MG63 (cell line): Measurements from ENCODE around the gene INTS4. TPM values are rescaled to one million over a fixed set of nuclear protein-coding genes. Genes with fewer than 3 reads are reported as not detected.
"Not testable (repeated sequence)": the region's sequence is repeated elsewhere in the genome, so short reads cannot be mapped to it uniquely, and the experiment has no call there.

Experiments
- DNase-seq: peaks from one replicate; pipeline ENCODE4 v3.0.0-alpha.2; 2020
- H3K27me3 ChIP-seq: fragments of 250-450 bp; sonication (Bioruptor Pico); 2 replicates; pipeline ENCODE4 v1.5.1; 2020; ENCODE audit warnings: mild to moderate bottlenecking, moderate library complexity
- H3K36me3 ChIP-seq: fragments of 250-450 bp; sonication (Bioruptor Pico); 2 replicates; pipeline ENCODE4 v1.5.1; 2020; ENCODE audit warnings: mild to moderate bottlenecking, moderate library complexity
- H3K4me3 ChIP-seq: fragments of 250-450 bp; sonication (Bioruptor Pico); 2 replicates; pipeline ENCODE4 v1.5.1; 2020; ENCODE audit warnings: mild to moderate bottlenecking, moderate library complexity
- H3K9me3 ChIP-seq: fragments of 250-450 bp; sonication (Bioruptor Pico); 2 replicates; pipeline ENCODE4 v1.5.1; 2020; ENCODE audit warnings: mild to moderate bottlenecking, moderate library complexity
- total RNA-seq: library from RNA; depleted of rRNA; stranded (reverse); fragments of >200 nt; shearing (Covaris generic); gene quantifications from 2 replicates; pipeline ENCODE4 v1.2.3, GENCODE V29; 2014; ENCODE audit warnings: low replicate concordance; rRNA removed

Gene INTS4
- total RNA-seq, 1 experiment from 2014 or later: 11.0 TPM

DNA sequence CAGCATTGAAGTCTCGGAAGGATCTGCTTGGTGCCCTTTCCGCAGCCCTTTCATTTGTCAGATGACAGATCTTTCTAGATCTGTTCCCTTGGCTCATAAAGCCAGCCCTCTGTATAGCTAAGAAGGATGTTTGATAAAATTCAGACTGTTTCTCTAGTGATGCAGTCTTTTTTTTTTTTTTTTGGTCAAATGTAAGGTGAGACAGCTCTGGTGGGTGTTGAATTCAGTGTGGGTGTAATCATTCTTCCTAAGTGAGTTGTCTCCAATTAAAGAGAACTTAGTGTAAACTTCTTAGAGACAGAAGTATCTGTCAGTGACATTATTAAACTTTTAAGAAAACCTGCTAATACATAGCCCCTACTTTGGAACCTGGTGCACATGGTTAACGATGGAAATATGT is 120.3 kb downstream of the INTS4 start:
- Histone ChIP-seq H3K4me3 (no peak overlapping the region), H3K36me3 (peaks cover 26% of the 10 kb centered on the region), H3K9me3 (no peaks in the 10 kb centered on the region), H3K27me3 (no peaks in the 10 kb centered on the region)
- no peak for DNase-seq

DNA sequence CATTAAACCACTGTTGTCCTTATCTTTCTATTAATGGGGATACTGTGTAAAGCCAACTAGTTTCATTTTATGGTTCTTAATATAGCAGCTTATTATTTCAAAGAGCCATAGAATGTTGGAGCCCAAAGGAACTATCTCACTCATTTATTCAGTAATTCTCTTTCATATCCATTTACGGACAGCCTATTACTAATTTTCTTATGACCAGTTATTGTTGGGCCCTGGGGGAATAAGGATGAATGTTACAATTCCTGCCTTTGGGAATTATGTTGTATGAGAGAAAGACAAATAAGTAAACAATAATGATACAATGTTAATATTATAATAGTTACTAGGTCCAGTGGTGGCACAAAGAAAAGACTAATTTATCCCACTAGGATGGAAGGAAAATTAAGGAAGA is 121.1 kb downstream of the INTS4 start:
- DNase-seq: no peak
- no peak overlapping the region for H3K4me3 ChIP-seq
- no peaks in the 10 kb centered on the region for H3K9me3 ChIP-seq
- H3K27me3 ChIP-seq: no peaks in the 10 kb centered on the region
- peaks cover 18% of the 10 kb centered on the region for H3K36me3 ChIP-seq

DNA sequence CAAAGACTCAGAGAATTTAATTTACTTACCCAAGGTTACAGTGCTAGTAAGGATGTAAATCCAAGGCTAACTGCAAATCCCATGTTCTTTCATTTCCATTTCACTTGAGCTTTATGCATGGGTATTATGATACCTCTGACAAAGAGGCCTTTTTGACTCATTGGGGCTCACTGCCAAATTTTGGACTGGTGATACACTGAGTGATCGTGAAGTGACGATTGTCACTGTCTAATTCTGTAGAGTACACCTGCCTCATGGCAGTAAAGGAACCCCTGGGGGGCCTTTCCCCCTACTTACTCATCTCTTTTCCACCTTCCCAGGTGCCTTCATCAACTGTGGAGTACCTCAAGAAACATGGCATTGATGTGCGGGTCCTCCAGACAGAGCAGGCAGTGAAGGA is 122.6 kb downstream of the INTS4 start:
- Histone ChIP-seq H3K36me3 (peaks cover 10% of the 10 kb centered on the region), H3K27me3 (no peaks in the 10 kb centered on the region), H3K4me3 (no peak overlapping the region), H3K9me3 (no peaks in the 10 kb centered on the region)
- no peak for DNase-seq

DNA sequence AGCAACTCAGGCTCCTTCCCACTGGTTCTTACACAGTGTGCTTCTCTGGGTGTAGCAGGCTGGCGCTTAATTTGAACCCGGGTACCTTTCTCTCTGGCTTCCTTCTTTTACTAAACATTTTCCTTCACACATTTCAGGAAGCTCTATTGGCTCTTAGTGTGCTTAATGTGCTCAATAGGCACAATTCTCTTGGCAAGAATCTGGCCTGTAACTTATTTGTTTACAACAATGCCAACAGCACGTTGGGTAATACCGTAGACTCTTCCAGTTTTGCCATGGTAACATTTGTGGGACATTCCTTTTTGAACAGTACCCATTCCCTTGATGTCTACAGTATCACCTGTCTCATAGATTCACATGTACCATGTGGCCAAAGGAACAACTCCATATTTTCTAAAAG is 125.7 kb downstream of the INTS4 start:
- no peaks in the 10 kb centered on the region for H3K9me3 ChIP-seq
- no peak for DNase-seq

DNA sequence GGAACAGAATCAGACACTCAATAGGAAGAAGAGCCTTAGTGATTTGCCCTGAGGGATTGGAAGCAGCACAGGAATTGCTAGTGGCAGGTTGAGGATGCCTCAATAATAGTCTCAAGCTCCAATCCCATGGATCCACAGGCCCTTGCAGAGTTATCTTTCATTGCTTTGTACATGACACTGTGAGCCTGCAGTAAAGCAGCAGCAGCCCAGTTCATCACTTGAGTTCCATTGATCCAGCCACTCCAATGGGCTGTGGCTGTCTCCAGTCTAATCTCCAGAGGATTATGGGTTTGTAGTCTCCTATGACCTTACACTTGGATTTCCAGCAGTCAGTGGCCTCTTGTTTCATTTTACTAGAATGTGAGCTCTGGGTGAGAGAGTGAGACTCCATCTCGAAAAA is 128.1 kb downstream of the INTS4 start:
- H3K27me3 ChIP-seq: no peaks in the 10 kb centered on the region
- DNase-seq: no peak
- H3K9me3 ChIP-seq: no peaks in the 10 kb centered on the region
- no peaks in the 10 kb centered on the region; the same call in 1 of the 2 replicates for H3K36me3 ChIP-seq
- H3K4me3 ChIP-seq: no peak overlapping the region

More for the DNA sequence above, 125.7 kb downstream of the INTS4 start:
- no peaks in the 10 kb centered on the region for H3K27me3 ChIP-seq
- H3K4me3 ChIP-seq: no peak overlapping the region
- peaks cover 5% of the 10 kb centered on the region for H3K36me3 ChIP-seq

DNA sequence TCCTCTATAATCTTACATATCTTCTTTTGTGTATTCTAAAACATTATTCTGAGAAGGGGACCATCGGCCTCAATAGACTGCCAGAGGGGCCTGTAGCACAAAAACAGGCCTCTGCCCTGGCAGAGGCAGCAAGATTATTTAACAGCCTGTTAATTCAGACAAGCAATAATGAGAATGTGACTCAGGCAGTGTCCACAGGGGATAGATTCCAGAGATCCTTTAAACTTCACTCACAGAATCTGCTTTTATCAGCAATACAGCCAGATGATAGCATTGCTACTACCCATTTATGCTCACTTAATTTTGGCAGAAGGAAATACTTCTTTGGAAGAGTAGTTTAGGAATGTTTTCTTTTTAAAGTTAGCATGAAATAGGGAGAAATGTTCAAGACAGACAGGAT is 128.7 kb downstream of the INTS4 start:
- Histone ChIP-seq H3K9me3 (no peaks in the 10 kb centered on the region), H3K4me3 (no peak overlapping the region), H3K36me3 (no peaks in the 10 kb centered on the region; the same call in 1 of the 2 replicates), H3K27me3 (no peaks in the 10 kb centered on the region)
- no peak for DNase-seq

DNA sequence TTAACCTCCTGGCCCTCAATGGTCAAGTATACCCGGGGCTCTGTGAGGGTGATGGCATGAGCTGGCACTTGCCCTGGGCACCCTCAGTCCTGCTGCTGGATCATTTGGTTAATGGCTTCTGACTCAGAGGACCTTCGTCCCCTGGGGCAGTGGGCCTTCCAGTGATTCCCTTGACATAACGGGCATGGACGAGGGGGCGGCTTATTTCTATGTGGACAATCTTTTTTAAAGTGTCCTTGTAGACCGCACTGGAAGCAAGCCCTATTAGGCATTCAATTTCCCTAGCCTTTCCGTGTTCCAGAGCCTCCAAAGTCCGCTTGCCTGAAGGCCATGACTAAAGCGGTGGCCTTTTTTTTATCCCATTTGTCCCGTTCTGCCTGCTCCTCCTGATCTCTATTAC is 133.0 kb downstream of the INTS4 start:
- not testable (repeated sequence) for DNase-seq, H3K4me3 ChIP-seq, H3K27me3 ChIP-seq, H3K36me3 ChIP-seq, H3K9me3 ChIP-seq

DNA sequence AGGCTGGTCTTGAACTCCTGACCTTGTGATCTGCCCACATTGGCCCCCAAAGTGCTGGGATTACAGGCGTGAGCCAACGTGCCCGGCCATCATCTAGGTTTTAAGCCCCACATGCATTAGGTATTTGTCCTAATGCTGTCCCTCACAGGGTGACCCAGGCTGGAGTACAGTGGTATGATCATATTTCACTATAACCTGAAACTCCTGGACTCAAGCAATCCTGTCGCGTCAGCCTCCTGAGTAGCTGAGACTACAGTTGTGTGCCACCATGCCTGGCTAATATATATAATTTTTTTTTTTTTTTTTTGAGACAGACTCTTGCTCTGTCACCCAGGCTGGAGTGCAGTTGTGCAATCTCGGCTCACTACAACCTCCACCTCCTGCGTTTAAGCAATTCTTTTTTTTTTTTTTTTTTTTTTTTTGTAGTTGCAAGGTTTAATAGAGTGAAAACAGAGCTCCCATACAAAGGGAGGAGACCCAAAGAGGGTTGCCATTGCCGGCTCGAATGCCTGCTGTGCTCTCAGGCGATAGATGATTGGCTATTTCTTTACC is 136.5 kb downstream of the INTS4 start:
- not testable (repeated sequence) for DNase-seq, H3K27me3 ChIP-seq, H3K4me3 ChIP-seq, H3K9me3 ChIP-seq
- H3K36me3 ChIP-seq: peaks cover 10% of the 10 kb centered on the region

DNA sequence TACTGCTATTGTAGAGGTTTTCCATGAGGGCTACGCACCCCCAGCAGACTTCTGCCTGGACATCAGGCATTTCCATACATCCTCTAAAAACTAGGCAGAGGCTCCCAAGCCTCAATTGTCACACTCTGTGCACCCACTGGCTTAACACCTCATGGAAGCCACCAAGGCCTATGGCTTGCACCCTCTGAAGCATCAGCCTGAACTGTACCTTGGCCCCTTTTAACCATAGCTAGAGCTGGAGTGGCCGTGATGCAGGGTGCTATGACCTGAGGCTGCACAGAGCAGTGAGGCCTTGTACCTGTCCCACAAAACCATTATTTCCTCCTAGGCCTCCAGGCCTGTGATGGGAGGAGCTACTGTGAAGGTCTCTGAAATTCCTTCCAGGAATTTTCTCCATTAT is 139.6 kb downstream of the INTS4 start:
- H3K36me3 ChIP-seq: peaks cover 14% of the 10 kb centered on the region
- H3K4me3 ChIP-seq: no peak overlapping the region
- no peak for DNase-seq
- H3K9me3 ChIP-seq: peaks cover 9% of the 10 kb centered on the region
- H3K27me3 ChIP-seq: no peaks in the 10 kb centered on the region

DNA sequence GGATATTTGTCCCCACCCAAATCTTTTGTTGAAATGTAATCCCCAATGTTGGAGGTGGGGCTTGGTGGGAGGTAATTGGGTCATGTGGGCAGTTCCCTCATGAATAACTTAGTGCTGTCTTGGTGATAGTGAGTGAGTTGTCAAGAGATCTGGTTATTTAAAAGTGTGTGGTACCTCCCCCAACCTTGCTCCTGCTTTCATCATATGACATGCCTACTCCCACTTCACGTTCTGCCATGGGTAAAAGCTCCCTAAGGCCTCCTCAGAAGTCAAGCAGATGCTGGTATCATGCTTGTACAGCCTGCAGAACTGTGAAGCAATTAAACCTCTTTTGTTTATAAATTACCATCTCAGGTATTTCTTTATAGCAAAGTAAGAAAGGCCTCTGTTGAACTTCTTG is 143.0 kb downstream of the INTS4 start:
- DNase-seq: no peak
- H3K36me3 ChIP-seq: peaks cover 12% of the 10 kb centered on the region
- H3K9me3 ChIP-seq: peaks cover 9% of the 10 kb centered on the region
- no peaks in the 10 kb centered on the region for H3K27me3 ChIP-seq
- H3K4me3 ChIP-seq: no peak overlapping the region

DNA sequence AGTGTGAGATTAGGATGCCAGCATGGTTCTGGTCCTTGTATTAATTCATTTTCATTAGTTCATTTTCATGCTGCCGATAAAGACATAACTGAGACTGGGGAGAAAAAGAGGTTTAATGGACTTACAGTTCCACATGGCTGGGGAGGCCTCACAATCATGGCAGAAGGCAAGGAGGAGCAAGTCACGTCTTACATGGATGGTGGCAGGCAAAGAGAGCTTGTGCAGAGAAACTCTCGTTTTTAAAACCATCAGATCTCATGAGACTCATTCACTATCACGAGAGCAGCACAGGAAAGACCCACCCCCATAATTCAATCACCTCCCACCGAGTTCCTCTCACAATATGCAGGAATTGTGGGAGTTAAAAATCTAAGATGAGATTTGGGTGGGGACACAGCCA is 150.8 kb downstream of the INTS4 start:
- not testable (repeated sequence) for H3K27me3 ChIP-seq, H3K4me3 ChIP-seq, DNase-seq, H3K36me3 ChIP-seq, H3K9me3 ChIP-seq

DNA sequence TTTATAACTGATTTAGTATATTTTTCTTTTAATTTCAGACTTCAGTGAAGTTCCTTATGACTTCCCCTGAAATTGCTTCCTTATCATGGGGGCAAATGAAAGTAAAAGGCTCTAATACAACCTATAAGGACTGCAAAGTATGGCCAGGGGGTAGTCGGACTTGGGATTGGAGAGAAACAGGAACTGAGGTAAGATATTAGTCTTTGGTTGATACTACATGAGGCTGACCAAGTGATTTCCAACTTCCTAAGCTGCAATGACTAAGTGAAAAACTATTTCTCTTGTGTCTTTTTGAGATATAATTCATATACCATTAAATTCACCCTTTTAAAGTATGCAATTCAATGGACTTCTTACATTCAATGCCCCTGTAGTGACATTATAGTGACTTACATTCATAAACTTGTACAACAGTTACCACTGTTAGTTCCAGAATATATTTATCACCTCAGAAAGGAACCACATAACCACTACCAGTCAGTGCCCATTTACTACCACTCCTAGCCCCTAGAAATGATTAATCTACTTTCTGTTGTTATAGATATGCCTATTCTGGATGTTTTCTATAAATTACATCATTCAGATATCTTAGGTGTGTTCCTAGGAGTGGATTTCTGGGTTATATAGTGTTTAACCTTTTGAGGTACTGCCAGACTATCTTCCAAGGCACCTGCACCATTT is 151.9 kb downstream of the INTS4 start:
- peaks cover 5% of the 10 kb centered on the region; the same call in 1 of the 2 replicates for H3K36me3 ChIP-seq
- H3K9me3 ChIP-seq: peaks cover 5% of the 10 kb centered on the region
- H3K27me3 ChIP-seq: no peaks in the 10 kb centered on the region
- no peak overlapping the region for H3K4me3 ChIP-seq
- no peak for DNase-seq

DNA sequence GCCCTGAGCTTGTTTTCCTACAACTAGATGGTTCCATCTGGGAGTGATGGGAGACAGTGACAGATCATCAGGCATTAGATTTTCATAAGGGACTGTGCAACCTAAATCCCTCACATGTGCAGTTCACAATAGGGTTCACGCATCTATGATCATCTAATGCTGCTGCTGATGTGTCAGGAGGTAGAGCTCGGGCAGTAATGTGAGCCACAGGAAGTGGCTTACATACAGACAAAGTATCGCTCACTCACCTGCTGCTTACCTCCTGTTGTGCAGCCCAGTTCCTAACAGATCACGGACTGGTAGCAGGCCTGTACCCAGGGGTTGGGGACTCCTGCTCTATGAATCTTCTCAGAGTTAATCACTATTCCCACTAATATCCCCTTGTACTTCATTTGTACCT is 161.2 kb downstream of the INTS4 start:
- Histone ChIP-seq H3K27me3 (no peaks in the 10 kb centered on the region), H3K4me3 (no peak overlapping the region)
- DNase-seq: no peak

DNA sequence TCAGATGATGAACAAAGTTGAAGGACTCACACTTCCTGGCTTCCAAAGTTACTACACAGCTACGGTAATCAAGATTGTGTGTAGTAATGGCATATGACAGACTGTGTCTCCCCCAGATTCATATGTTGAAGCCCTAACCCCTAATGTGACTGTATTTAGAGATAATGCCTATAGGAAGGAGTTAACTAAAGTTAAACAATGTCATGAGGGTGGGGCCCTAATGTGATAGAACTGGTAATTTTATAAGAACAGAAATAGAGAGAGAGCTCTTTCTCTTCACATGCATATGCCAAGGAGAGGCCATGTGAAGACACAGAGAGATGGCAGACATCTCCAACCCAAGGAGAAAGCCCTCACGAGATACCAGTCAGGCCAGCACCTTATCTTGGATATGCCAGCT is 165.5 kb downstream of the INTS4 start:
- Histone ChIP-seq H3K27me3 (no peaks in the 10 kb centered on the region), H3K4me3 (no peak overlapping the region), H3K9me3 (peaks cover 2% of the 10 kb centered on the region; the same call in 1 of the 2 replicates), H3K36me3 (no peaks in the 10 kb centered on the region)
- no peak for DNase-seq

More for the DNA sequence above, 161.2 kb downstream of the INTS4 start:
- H3K36me3 ChIP-seq: no peaks in the 10 kb centered on the region
- peaks cover 2% of the 10 kb centered on the region; the same call in 1 of the 2 replicates for H3K9me3 ChIP-seq

Other genes starting within 250 kb of the INTS4 start
- gene RSF1, start 173.9 kb downstream of the INTS4 start, total RNA-seq: 7.3 and 37.4 TPM in 2 replicates
- gene AAMDC, start 173.5 kb downstream of the INTS4 start, total RNA-seq: 21.1 and 21.4 TPM in 2 replicates
- 5.8 and 12.8 TPM in 2 replicates for gene KCTD14, start 28.6 kb upstream of the INTS4 start, total RNA-seq
- 0.63 TPM in 1 of 2 replicates, not detected in the other for gene THRSP, start 69.2 kb upstream of the INTS4 start, total RNA-seq
- 77.7 and 95.3 TPM in 2 replicates for gene NDUFC2, start 85.2 kb upstream of the INTS4 start, total RNA-seq
- gene ALG8, start 145.0 kb upstream of the INTS4 start, total RNA-seq: 33.6 and 110 TPM in 2 replicates
- 1.7 and 4.3 TPM in 2 replicates for gene KCTD21, start 194.0 kb upstream of the INTS4 start, total RNA-seq
- 3.9 and 4.5 TPM in 2 replicates for gene USP35, start 194.3 kb upstream of the INTS4 start, total RNA-seq